Fibroblast of peridontal ligament (primary cell): Measurements from ENCODE around the gene TTC17.
A peak's percentile ranks its signal among the peaks of the same experiment; 100 is the strongest.
"Not testable (repeated sequence)": the region's sequence is repeated elsewhere in the genome, so short reads cannot be mapped to it uniquely, and the experiment has no call there.

Experiments used
- DNase-seq: peaks from one replicate; pipeline ENCODE4 v3.0.0-alpha.2; 2010; ENCODE audit errors: extremely low read depth

TTC17 gene

DNA sequence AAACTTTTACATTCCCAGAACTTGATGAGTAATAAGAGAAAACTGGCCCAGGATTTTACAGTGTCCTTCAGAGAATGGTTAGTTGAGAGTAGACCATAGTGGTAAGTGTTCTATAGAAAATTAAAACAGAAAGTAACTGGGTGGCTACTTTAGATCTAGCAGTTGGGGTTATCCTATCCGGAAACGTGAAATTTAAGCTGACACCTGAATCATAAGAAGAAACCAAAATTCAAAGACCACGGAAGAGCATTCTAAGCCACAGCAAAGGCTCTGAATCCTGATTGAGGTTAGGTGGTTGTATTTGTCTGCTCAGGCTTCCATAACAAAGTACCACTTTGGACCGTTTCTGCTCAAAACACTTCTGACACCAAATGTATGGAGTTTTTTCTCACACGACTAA, 34.0 kb downstream of the TTC17 start:
- DNase-seq: no peak

DNA sequence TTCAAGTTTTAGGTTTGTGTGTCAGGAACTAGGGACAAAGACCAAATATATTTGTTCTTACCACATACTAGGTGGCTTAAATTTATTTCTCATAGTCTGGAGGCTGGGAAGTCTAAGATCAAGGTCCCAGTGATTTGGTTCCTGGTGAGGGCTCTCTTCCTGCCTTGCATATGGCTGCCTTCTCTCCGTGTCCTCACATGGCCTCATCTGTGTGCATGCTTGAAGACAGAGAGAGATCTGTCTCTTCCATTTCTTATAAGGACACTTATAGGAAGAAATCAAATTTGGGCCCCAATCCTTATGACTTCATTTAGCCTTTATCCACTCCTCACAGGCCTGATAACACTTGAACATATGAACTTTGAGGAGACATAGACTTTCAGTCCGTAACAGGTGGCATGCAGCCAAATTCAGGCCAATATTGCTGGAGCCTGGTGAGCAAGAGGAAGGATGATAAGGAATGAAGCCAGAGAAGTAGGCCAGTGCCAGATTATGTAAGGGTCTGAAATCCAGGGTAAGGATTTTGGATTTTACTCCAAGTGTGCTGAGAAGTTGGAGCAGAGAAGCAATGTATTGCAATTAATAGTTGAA, 35.1 kb downstream of the TTC17 start:
- DNase-seq: peak; percentile 3

DNA sequence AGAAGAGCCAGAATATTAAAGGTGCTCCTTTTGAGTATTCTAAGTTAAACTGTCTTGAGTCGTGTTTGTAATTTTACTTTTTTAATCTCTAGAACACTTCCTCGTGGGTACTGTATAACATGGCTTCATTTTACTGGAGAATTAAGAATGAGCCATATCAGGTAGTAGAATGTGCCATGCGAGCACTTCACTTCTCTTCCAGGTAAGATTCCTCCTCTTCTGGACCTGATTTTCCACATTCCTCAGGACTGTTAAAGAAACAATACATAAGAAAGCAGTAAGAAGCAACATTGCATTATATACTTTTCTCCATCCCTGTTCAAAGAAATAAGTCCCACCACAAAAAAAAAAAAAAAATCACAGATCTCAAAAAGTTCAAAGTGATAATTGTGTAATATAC, 37.9 kb downstream of the TTC17 start:
- no peak for DNase-seq

DNA sequence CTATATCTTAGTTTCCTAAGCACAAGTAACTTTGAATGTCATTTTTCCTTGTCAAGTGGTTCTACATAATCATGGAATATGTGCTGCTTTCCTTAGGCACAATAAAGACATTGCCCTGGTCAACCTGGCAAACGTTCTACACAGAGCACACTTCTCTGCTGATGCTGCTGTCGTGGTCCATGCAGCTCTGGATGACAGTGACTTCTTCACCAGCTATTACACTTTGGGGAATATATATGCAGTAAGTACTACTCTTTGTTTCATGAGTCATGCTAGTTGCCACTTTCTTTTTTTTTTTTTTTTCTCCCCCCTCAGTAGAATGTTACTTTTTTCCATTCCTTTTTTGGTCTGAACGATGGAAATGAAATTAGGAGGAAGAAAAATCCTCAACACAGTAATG, 38.5 kb downstream of the TTC17 start:
- DNase-seq: no peak

DNA sequence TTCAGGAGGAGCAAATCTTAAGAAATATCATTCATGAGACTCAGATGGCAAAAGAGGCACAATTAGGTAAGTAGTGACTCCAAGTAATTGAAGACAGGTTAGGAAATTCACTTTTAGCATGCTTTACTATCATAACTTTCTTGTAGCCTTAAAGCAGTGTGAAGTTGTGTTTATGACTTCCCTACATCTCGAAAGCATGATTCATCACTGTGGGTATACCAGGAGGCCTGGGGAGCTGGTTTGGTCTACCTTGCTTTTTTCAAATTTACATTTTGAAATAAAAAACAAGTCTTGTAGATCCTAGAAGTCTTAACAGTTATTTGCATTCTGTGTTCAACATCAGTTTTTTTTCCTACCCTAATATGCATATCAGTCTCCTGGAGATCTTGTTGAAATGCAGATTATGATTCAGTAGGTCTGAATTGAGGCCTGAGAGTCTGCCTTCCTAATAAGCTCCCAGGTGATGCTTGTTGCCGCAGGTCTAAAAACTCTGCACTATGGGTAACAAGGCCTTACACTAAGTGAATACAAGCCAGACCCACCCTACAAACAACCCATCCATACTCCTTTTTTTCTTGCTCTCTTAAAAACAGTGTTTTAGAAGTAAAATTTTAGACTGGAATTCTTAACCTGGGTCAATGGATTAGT, 41.4 kb downstream of the TTC17 start:
- DNase-seq: peak; percentile 2

DNA sequence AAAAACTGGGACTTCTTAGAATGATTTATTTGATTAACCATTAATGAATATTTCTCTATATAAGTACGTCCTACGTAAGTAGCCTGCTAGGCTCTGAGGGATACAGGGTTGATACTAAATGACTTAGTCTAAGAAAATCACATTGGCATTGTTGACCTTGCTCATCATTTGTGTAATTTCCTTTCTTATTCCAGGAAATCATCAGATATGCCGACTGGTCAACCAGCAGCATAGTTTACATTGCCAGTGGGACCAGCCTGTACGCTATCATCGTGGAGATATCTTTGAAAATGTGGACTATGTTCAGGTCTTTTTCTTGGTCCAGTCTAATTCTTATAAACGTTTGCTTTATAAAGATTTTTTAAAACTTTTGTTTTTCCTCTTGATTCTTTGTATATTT, 42.5 kb downstream of the TTC17 start:
- DNase-seq: no peak

DNA sequence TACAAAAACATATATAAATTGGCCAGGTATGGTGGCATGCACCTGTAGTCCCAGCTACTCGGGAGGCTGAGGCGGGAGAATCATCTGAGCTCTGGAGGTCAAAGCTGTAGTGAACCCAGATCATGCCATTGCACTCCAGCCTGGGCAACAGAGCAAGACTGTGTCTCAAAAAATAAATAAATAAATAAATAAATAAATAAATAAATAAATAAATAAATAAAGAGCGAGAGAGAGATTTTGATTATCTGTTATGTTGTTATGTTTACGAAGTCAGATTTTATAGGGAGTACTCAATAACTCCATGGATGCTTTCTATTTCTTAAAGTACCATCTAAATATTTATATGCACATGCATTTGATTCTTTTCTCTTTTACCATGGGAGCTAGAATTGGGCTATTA, 43.1 kb downstream of the TTC17 start:
- DNase-seq: not testable (repeated sequence)

DNA sequence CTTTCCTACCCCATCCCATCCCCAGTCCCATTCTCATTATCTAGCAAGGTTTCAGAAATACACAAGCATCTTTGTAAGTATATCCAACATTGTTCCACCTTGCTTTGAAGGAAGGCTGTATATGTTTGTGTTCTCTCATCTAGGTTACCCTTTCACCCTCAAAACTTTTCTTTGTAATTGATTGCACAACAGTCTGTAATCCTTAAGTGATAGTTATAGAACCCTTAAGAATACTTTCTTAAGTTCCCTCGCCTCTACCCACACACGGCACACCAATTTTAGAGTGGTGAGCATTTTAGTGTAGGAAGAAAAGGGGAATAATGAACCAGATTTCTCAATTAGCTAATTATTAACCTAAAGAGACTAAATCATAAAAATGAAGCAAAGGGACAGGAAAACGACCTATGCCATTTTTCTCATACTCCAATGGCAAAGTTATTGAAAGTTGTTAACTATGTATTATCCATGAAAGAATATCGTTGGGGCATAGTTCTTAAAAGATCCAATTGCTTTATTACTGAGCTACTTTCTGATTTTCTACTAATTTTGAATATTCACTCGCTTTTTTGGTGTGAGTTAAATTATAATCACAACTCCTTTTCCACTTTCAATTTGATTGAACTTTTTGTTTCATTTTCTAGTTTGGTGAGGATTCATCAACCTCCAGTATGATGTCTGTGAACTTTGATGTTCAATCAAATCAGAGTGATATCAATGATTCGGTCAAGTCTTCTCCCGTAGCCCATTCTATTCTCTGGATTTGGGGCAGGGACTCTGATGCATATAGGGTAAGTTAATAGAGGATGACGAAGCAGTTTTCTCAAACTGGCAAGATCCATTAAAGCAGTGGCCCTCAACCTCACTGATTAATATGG, 44.9 kb downstream of the TTC17 start:
- no peak for DNase-seq

DNA sequence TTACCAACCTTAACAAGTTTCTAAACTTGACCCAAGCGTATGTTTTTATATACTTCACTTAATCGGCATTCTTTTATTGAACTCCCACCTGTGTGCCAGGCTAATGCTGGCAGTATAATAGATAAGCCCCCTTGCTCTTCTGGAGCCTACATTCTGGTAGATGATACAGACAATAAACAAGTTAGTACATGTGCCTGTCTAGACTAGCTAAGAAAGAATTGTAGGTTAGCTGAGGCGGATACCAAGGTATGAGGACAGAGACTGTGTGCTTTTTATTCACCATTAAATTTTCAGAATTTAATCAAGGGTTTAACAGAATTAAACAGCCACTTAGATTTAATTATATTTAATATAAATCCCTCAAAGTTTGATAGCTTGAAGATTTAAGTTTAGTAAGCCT, 45.7 kb downstream of the TTC17 start:
- no peak for DNase-seq

DNA sequence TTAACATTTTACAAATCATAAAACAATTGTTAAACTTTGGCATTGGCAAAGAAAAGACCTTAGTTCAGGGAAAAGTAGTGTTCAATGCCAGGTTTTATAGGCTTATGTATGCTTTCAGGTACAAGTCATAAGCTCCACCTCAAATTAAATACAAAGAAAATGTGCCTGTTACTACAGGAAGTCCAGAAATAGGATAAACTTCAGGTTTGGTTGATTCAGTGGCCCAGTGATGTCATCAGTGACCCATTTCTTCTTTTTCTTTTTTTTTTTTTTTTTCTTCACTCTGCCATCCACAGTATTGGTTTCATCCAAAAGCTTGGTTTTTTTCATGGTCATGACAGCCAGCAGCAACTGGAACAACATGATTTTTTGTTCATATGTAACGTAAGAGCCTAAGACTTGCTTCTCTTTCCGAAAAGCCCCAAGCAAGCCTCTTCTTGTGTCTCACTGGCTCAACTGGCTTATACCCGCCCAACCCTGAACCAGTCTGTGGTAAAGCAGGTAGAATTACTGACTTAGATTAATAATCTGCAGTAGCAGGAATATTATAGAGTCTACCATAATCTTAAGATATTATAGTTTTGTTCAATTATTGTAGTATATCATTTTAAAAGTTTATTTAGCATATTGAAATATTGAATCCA, 46.2 kb downstream of the TTC17 start:
- DNase-seq: no peak

DNA sequence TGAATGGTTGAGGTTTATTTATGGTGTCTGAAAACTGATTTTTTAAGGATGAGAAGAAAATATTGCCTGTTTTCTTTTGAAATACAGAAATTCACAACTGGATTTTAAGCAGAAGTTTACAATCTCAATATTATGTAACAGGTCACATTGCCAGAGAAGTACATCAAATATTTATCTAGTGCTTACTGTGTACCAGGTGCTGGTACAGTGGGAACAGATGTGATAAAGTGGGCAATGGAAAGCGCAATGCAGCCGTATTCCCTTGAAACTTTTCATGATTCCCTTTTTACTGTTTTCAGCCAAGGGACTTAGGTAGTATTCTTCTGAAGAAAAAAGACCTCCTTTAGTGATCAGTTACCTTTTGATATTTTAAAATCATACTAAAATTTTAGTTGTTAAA, 49.6 kb downstream of the TTC17 start:
- DNase-seq: no peak

DNA sequence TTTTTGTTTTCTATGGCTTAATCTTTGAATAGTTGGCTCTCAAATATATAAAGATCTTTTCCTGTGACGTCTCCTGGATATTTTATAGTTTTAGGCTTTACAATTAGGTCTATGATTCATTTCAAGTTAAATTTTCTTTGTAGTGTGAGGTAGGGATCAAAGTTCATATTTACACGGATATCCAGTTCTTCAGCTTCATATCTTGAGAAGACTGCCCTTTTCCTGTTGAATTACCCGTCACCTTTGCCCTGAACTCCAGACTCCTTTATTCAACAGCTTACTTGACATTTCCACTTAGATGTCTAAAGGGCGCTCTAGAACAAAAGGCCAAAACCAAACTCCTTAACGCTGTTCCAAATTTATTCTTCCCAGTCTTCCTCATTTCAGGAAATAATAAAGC, 51.7 kb downstream of the TTC17 start:
- no peak for DNase-seq

DNA sequence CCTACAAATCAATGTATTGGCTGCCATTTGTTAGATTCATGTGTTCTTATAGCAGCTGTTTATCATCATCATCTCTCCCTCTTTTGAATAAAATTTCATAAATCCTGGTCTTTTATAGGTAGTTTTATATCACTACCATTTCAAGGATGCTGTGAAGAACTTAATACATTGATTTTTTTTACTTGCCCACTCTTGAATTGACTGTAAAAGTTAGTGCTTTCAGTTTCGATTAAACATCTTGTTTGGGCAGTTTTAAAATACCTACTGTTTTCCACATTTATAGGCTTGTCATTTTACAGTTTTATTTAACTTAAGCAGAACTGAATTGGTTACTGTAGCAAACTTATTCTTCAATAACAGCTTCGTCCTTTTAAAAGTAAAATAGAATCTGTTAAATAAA, 59.5 kb downstream of the TTC17 start:
- DNase-seq: no peak

DNA sequence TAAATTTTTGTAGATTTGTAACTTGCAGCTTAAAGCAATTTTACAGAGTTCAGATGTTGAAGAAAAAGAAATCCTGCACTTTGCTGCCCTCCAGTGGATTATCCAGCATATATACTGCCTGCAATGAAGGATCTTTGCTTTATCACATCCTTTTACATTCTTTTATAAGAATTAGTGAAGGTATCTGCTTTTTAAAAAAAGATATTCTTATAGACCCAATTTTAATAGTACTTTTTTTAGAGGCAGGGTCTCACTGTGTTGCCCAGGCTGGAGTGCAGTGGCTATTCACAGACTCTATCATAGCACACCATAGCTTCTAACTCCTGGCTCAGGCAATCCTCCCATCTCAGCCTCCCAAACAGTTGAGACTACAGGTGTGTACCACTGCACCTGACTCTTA, 60.7 kb downstream of the TTC17 start:
- peak; percentile 61 for DNase-seq

DNA sequence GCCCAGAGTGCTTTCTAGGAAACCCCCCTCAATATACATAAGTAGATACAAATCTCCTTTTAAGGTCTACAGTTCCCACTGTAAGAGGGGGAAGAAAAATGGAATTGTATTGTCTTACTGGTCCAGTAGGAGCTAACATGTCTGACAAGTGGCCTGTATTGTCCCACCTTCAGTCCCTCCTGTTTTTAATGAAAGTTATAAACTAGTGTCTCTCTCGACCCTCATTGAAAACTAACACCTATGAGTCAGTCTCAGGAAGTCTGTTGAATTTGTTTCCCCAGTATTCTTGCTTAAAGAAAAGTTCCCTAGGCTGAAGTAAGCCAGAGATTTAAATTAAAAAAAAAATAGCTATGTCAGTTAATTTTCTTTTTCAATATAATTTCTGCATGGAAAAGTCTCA, 69.3 kb downstream of the TTC17 start:
- DNase-seq: no peak

DNA sequence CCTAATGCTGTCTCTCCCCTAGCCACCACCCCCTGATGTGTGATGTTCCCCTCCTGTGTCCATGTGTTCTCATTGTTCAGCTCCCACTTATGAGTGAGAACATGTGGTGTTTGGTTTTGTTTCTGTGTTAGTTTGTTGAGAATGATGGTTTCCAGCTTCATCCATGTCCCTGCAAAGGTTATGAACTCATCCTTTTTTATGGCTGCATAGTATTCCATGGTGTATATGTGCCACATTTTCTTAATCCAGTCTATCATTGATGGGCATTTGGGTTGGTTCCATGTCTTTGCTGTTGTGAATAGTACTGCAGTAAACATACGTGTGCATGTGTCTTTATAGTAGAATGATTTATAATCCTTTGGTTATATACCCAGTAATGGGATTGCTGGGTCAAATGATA, 72.2 kb downstream of the TTC17 start:
- not testable (repeated sequence) for DNase-seq

DNA sequence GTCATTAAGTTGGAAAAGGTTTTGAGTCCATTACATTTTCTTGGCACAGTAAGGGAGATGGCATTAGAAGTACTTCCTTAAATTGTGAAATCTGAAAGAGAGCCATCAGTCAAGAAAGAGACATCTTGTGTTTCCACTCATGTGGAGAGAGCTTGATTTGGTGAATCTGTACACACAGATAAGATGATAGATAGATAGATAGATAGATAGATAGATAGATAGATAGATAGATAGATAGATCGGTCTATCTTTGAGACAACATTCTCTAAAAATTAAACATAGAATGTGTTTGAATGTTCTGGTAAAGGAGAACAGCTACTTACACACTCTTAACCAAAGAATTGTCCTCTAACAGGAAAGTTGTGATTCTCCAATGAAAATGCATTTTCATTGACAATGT, 76.2 kb downstream of the TTC17 start:
- DNase-seq: no peak

DNA sequence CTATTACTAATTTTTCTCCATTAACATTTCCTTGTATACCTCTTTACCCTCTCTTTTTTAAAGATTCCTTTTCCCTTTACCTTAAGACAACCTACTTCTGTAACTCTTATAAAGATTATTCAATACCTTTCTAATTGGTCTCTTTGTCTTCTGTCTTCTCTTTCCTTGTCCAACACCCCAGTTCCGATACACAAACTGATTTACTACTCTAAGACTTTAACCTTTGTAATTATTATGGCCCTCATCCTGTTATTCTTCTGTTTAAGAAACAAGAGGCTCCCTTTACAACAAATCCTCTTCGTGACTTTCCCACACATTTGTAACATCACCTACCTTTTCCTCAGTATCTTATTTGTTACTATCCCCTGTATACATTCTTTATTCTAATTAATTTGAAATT, 81.8 kb downstream of the TTC17 start:
- DNase-seq: no peak

DNA sequence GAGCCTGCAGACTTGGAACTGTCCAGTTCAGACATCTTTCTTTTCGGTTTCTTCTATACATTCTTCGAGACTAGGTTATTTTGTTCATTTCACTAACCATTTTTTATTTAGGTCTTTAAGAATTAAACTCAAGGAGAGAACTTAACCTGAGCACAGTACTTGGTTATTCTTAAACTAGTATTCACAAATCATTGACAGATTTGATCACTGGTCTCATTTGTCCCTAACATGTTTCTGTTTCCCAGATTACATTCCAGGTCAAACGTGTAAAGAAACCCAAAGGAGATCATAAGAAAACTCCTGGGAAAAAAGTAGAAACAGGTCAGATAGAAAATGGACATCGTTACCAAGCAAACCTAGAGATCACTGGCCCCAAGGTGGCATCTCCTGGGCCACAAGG, 85.1 kb downstream of the TTC17 start:
- DNase-seq: no peak

DNA sequence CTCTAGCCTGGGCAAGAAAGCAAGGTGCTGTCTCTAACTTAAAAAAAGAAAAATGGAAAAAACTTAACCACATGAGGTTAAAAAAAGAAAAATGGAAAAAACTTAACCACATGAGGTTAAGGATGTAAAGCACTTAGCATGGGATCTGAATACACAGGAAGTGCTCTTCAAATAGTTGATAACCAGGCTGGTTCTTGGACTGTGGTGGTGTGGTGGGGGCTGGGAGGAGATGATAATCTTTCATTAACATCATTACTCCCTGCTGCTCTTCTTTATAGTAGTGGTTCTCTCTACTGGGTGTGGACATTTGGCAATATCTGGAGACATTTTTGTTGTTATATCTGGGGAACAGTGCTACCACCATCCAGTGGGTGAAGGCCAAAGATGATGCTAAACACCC, 88.4 kb downstream of the TTC17 start:
- DNase-seq: no peak

DNA sequence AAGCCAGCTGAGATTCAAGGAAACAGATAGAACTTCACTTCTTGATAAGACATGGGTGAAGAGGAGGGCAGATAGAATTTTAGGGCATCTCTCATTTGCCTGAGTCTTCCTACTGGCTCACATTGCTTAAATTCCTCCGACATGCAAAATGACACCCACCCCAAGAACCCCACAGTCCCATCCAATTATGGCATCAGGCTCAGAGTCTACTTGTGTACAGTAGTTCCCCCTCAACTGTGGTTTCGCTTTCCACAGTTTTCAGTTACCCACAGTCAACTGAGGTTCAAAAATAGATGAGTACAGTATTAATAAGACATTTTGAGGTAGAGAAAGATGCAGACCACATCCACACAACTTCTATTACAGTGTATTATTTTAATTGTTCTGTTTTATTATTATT, 99.8 kb downstream of the TTC17 start:
- DNase-seq: no peak

DNA sequence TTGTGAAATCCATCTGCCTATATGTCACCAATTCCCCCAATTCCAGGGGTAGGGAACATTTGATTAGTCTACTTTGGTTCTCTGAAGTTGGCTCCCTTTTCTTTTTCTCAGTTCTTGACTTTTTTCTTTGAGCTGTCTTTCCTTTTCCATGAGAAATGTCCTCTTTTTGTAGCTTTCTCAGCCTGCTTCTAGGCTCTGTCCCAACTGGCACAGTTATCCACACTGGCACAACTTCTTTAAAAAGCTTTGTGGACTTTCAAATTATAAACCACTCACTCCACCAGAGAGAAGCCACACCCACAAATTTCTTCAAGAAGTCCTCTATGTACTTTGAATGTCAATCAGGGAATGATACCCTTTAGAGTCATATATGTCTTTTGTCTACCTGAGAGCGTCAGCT, 100.5 kb downstream of the TTC17 start:
- DNase-seq: peak; percentile 1

DNA sequence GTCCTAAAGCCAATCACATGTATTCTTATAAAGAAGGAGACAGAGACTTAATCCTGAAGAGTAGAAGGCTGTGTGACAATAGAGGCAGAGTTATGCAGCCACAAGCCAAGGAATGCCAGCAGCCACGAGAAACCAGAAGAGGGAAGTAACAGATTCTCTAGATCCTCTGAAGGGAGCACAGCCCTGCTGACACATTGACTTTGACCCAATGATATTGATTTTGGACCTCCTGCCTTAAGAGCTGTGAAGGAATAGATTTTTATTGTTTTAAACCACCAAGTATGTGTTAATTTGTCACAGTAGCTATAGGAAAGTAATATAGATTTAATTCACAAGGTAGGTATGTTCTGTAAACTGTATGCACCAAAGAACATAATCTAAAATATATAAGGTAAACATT, 103.6 kb downstream of the TTC17 start:
- no peak for DNase-seq
